ENCODE results near the gene PTPN14.

The PTPN14 gene

GRCh38 chr1:214567481-214567980, 16.1 kb upstream of the PTPN14 start:
- no peak for DNase-seq

DNA sequence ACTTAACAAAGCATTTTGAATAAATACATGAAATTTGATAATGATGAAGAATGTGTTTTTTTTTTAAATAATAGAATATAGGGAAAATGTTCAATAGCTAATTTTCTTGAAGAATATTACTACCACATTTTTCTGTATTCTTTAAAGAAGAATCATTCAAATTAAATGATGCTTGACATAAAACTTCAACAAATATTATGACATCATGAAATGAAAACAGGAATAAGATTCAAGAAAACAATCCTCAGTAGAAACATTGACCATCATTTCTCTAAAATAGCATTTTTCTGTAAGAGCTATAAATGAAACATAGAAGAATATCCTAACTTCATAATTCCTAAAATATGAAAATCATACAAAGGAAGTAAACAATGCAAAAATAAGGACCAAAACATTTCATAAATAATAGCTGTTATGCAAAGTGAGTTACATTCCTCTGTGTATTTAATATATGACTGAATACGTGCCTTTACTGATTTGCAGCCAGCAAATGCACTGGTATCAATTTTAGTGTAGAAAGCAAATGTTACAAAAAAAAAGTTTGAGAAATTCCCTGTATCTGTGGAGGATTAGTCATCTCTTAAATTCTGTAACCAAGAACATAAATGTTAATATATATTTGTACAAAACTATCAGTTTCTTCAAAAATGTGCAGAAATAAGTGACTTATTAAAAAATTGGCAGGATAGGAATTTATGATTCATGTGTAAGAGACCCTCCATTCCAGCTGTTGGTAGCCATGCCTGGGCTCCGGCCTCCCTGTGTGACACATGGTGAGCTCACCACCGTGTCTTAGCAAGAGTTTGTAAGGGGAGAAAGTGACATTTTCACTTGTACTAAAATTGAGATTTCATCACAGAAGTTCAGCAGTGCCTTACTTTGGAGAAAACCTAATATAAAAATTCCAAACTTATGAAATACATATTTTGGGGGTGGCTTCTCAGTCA, 15.0 kb upstream of the PTPN14 start:
- DNase-seq: no peak

GRCh38 chr1:214565310-214565709, 13.9 kb upstream of the PTPN14 start:
- DNase-seq: no peak

DNA sequence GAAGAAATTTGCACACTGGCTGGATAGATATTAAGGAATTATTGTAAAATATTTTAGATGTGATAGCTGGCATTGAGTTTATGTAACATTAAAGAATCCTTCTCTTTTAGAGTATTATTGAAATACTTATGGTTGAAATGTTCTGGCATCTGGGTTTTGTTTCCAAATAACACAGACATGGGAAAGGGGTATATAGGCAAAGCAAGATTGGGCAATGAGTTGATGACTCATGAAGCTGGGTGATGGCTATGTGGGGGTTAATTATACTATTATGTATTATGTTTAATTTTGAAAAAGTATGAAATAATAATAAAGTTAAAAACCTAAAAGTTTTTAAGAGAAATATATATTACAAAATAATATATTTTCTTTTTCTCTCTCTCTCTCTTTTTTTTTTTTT, 12.5 kb upstream of the PTPN14 start:
- no peak for DNase-seq

GRCh38 chr1:214557952-214558735, 6.7 kb upstream of the PTPN14 start:
- DNase-seq: no peak

GRCh38 chr1:214553142-214553710, 1.8 kb upstream of the PTPN14 start:
- no peak for DNase-seq

DNA sequence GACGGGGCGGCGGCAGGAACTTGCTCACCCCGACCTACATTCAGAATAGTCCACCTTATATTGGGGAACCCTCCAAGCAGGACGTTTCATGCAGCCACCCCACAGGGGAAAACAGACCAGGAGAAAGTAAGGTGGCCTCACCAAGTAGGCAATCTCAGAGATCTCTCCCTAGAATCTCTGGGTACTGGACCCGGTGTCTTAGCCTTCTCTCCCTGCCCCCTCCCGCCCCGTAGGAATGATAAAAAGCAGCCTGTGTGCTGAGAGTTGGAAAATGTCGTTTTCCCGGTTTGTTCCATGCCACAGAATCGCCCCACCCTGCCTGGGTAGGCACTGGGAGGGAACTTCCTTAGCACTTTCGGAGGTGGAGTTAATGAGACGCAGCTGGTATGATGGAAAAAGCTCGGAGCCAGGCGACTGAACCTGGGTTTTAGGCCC, 789 bp upstream of the PTPN14 start:
- no peak for DNase-seq

DNA sequence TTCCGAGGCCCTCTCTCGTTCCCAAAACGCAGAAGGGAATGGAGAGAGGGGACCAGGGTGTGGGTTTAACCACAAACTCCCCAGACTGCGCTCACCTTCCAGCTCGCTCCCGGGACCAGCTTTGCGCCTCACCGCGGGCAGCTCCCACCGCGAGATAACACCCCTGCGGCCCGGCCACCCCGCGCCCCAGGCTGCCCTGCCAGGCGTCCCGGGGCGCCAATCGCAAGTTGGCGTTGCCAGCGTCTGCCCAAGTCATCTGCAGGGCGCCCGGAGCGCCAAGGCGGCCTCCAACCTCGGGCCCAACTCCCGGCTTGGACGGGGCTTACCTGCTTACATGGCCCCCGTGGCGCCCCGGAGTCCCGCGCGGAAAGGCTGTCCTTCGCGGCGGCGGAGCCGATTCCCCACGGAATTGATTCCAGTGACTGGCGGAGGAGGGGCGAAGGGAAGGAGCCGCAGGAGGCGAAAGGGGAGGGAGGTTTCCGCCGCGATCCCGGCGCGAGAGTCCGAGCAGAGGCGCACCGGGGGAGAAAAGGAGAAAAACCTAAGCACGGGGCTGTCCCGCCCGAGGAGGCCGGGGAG, 456 bp downstream of the PTPN14 start:
- DNase-seq: no peak

GRCh38 chr1:214550013-214550856, 1.2 kb downstream of the PTPN14 start:
- no peak for DNase-seq

DNA sequence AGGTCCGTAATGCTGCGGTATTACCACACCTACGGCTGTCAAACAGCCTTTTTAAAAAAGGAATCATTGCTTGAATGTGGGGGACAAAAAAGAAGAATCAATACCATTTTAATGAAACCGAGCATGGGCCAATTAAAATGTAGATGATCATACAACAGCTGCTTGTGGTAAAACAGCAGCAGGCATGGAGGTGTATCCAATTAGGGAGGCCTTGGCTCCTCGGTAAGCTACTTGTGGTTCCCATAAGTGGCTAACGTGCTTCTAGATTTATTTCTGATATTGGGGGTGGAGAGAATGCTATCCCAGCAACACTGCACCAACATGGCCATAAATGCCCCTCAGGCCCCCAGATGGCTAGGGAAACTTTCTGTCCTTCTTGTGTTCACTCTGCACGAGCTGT, 1.8 kb downstream of the PTPN14 start:
- no peak for DNase-seq

DNA sequence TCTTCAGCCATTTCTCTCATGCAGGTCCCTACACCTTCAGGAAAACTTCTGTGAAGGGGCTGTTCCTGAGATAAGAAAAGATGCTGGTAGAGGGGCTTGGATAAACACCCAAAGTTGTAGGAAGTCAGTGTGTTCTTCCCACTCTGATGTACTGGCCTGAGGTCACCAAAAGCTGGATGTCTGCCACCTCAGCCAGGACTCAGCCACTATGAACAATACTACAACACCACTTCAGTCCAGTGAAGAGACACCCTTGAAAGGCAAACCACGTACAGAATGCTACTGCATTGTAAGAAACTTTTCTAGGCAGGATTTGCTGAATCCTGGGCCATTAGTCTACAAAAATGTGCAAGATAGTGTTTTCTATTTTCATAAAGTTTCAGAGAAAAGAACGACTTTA, 2.4 kb downstream of the PTPN14 start:
- no peak for DNase-seq

DNA sequence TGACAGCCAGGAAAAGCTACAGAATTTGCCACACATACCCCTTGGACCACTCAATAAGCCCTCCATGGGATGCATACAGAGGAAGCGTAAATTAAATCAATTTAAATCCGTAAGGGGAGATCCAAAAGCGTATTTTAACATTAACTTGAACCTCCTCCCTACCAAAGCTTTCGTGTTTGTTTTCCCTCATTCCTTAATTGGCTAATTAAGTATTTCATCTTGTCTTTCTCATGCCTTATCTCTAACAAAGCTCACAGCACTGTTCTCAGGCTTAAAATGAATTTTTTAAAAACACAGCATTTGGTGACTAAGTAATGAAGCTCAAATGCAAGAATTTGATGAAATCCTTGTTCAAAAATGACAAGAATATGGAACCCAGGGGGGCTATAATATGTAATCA, 3.1 kb downstream of the PTPN14 start:
- DNase-seq: no peak

- DNase-seq: no peak
Observed at GRCh38 chr1:214547747-214548146, 3.7 kb downstream of the PTPN14 start.

- DNase-seq: no peak
Observed at GRCh38 chr1:214546886-214547641, 4.3 kb downstream of the PTPN14 start.

DNA sequence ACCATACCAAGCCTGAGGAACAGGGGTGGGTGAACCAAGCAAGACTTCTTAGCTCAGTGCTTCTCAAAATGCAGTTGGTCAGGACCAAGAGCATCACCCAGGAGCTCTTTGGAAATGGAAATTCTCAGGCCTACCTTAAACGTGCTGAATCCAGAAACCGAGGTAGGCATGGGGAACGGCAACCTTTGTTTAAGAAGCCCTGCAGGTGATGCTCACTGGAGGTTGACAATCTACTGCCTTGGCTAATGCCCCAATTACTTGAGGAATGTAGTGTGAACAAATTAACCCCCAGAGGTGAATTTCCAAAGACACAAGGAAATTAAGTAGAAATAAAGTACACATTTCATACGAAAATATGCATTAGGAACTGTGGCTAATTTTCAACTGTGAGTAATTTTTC, 5.3 kb downstream of the PTPN14 start:
- no peak for DNase-seq

DNA sequence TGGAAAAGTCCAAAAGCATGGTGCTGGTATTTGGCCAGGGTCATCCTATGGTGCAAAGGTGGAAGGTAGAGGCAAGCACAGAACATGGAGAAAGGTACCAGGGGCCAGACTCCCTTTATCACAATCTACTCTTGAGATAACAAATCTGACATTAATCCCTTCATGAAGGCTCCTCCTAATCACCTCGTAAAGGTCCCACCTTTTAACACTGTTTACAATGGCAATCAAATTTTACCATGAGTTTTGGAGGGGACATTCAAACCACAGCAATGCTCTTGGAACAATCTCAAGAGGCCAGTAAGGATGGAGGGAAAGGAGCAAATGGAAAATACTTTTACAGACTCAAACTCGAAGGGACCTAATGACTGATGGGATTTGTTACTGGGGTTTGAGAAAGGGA, 6.1 kb downstream of the PTPN14 start:
- no peak for DNase-seq

DNA sequence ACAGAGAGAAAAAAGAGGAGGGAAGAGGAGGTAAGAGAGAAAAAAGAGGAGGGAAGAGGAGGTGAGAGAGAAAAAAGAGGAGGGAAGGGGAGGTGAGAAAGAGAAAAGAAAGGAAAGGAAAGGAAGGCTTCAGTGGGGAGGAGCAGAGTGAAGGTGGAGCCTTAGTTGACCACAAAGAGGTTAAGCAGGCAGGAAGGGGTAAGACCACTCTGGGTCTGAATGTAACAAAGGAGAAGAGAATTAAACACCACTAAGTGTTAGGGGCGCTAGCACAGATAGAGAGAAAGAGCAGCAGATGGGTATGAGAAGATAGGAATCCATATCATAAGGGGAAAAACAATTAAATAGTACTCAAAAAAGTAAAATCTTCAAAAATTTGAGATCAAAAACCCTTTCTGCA, 6.6 kb downstream of the PTPN14 start:
- no peak for DNase-seq

DNA sequence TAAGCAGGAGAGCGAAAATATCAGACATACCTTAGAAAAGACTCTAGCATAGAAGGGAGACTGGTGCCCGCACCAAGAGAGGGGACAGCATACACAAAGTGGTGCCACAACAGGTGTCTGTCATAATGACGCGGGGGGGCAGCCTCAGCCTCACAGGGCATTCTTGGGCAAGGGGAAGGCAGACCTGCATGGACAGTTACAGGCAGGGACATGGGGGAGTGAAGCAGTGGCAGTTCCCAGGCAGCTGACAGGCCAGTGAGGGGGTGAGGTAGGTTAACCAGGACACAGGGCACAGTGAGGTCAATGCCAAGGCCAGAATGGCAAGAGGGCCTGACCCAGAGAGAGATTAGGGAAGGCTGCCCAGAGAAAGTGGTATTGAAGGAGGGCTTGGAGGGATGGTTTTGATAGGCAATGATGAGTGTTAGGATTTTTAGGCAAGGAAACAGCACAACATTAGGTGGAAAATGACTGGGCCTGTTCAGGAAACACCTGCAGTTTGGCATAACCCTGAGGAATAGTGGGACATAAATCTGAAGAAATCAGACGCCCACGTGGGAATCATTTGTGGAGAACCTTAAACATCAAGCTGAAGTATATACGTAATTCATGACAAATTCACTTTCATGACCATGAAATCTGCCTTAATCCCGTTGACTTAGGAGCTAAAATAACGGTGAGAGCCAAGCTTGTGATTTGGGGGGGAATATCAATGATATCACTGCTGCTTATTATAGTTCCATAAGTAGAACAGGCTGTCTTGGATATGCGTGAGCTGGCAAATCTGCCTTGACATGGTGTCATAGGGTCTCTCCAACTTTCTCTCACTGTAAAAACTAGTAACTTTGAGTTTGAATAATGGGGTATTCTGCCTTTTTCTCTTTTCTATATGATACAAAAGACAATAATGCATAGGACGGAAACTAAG, 8.9 kb downstream of the PTPN14 start:
- DNase-seq: no peak

DNA sequence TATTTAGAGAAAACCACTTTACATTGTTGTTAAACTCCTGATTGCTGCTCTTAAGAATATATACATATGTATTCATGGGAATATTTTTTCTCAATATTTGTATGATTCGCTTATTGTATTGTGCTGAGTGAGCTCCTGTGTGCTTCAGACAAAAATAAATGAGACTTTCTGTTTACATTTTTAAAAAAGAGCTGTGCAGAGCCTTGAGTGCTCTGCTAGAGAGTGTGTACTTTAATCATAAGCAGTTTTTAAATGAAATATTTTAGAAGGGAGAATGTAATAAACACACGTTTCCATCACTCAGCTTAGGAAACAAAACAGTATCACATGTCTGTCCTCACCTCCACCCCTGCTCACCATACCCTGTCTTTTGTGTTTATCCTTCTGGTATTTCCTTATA, 9.7 kb downstream of the PTPN14 start:
- DNase-seq: no peak

DNA sequence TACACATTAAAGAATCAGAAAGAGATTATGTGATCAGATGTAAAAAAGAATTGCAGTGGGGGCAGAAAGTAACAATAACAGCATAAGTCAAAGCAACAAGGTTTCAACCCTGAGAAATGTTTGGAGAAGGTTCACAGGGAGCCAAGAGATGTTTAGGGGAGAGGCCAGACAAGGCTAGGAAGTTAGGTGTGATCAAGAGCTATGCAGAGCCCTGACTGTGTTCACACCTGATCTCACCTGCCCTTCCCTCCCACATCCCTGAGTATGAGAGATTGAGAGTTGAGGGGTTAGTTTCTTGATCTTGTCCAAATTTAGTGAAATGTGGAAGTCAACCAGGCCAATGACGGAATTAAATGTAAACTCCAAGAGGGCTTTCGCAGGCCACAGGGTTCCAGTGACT, 10.2 kb downstream of the PTPN14 start:
- DNase-seq: no peak

All from CD4-positive, alpha-beta T cell treated with Interleukin-1 beta for 1 hour (primary cell).